GM12878 (cell line): ENCODE results near the gene GADL1. TPM values are rescaled to one million over a fixed set of nuclear protein-coding genes. Genes with fewer than 3 reads are reported as not detected.

ENCODE experiments used
- ATAC-seq: fragments of 200-7000 bp; cut with Tn5 transposase; 3 replicates; pipeline ENCODE4 v1.9.1; 2020; ENCODE audit warnings: mild to moderate bottlenecking, moderate library complexity
- BruUV-seq: library from RNA; stranded (reverse); fragments of 400-500 nt; replicated peaks from 2 replicates; lab custom pipeline; 2021; lab: Mats Ljungman, UMichigan
- CTCF ChIA-PET: fragments of 300-600 bp; sonication (Branson Sonifier 250); formaldehyde crosslinking; extraction: SDS; loops from one replicate; lab custom pipeline; 2021; ENCODE audit warnings: inconsistent platforms; lab: Yijun Ruan, JAX
- POLR2A ChIA-PET: fragments of 350-600 bp; formaldehyde crosslinking; extraction: SDS; loops from one replicate; lab custom pipeline; 2021; ENCODE audit warnings: inconsistent platforms; lab: Charles Lee
- RAD21 ChIA-PET: fragments of 300-600 bp; sonication (Branson Sonifier 250); formaldehyde crosslinking; loops from one replicate; lab custom pipeline; 2023; ENCODE audit warnings: antibody characterized with exemption; ENCODE audit not compliant: unreplicated experiment; lab: Charles Lee
- SMC1A ChIA-PET: fragments of 300-600 bp; sonication (Branson Sonifier 250); formaldehyde crosslinking; loops from one replicate; lab custom pipeline; 2023; ENCODE audit not compliant: unreplicated experiment, uncharacterized antibody; lab: Charles Lee
- DNase-seq: peaks from one replicate; pipeline ENCODE4 v3.0.0-alpha.2; 2011; ENCODE audit warnings: low read depth, low spot score
- FAIRE-seq: peaks from 3 replicates; lab custom pipeline; 2011; peaks lifted over from hg19 to GRCh38; lab: Jason Lieb, UNC
- H2AFZ ChIP-seq: 2 replicates; pipeline ENCODE4 v1.6.0; 2011; ENCODE audit warnings: low read depth, low read length, control low read depth; ENCODE audit not compliant: control insufficient read depth
- H3K27ac ChIP-seq: 2 replicates; pipeline ENCODE4 v1.5.1; 2011; ENCODE audit warnings: control low read depth; ENCODE audit not compliant: control insufficient read depth, insufficient read depth
- H3K27me3 ChIP-seq, 2 experiments: replicated peaks in 1 of 2; 2 replicates each; pipeline versions ENCODE4 v1.6.0 to v1.6.1; 2011; ENCODE audit warnings: low read length in 1 of 2; ENCODE audit not compliant: control insufficient read depth in 2 of 2, insufficient read depth in 2 of 2
- H3K36me3 ChIP-seq, 2 experiments: 2 replicates each; pipeline ENCODE4 v1.5.1; 2011; ENCODE audit warnings: low read length in 1 of 2; ENCODE audit not compliant: control insufficient read depth in 2 of 2, insufficient read depth in 2 of 2
- H3K4me1 ChIP-seq: 2 replicates; pipeline ENCODE4 v1.6.1; 2011; ENCODE audit warnings: mild to moderate bottlenecking, low read length, moderate library complexity, mixed read lengths; ENCODE audit not compliant: control insufficient read depth, insufficient read depth
- H3K4me2 ChIP-seq: 2 replicates; pipeline ENCODE4 v1.6.0; 2011; ENCODE audit warnings: control low read depth; ENCODE audit not compliant: control insufficient read depth, insufficient read depth
- H3K4me3 ChIP-seq: fragments of 200-600 bp; sonication (generic); 2 replicates; pipeline ENCODE4 v1.5.1; 2016
- H3K79me2 ChIP-seq: 2 replicates; pipeline ENCODE4 v1.6.0; 2011; ENCODE audit warnings: low read length; ENCODE audit not compliant: control insufficient read depth, insufficient read depth
- H3K9ac ChIP-seq: 2 replicates; pipeline ENCODE4 v1.8.0; 2011; ENCODE audit warnings: low read length, control low read depth, mixed read lengths; ENCODE audit not compliant: control insufficient read depth, insufficient read depth
- H3K9me3 ChIP-seq: replicated peaks from 3 replicates; pipeline ENCODE4 v1.5.1; 2011; ENCODE audit warnings: mild to moderate bottlenecking, low read length; ENCODE audit not compliant: control insufficient read depth, insufficient read depth
- H4K20me1 ChIP-seq: 2 replicates; pipeline ENCODE4 v1.6.0; 2011; ENCODE audit not compliant: control insufficient read depth, insufficient read depth
- CBX5 ChIP-seq: sonication (generic); IDR thresholded peaks from 2 replicates; pipeline ENCODE4 v1.6.1; 2016; ENCODE audit warnings: low read depth, moderate library complexity, mild to moderate bottlenecking, inconsistent platforms
- CHD2 ChIP-seq: IDR thresholded peaks from 2 replicates; pipeline ENCODE4 v1.6.1; 2011; ENCODE audit warnings: low read depth, low read length, improper control_type of control experiment, borderline replicate concordance
- HDAC6 ChIP-seq: fragments of 200-600 bp; sonication (generic); IDR thresholded peaks from one replicate; pipeline ENCODE4 v1.8.0; 2017; ENCODE audit warnings: antibody characterized with exemption; ENCODE audit not compliant: unreplicated experiment
- REST ChIP-seq: IDR thresholded peaks from 2 replicates; pipeline ENCODE4 v1.6.1; 2012; ENCODE audit warnings: mild to moderate bottlenecking, low read depth, low read length
- SKIL ChIP-seq: fragments of 450-650 bp; IDR thresholded peaks from 2 replicates; pipeline ENCODE4 v1.6.1; 2017; ENCODE audit warnings: mild to moderate bottlenecking, low read depth, inconsistent platforms; ENCODE audit not compliant: poor library complexity, severe bottlenecking
- WGBS: methylation state at CpG from one replicate; pipeline ENCODE4 v1.1.6; 2016; ENCODE audit warnings: low lambda C conversion rate; ENCODE audit not compliant: insufficient replicate concordance, insufficient coverage; ENCODE audit errors: missing lambda C conversion rate; 5-methylcytosine and 5-hydroxymethylcytosine counted together
- in situ Hi-C: fragments of 300-500 bp; cut with MboI; formaldehyde crosslinking; loops from 9 replicates; pipeline ENCODE4 v1.14.3; 2018; ENCODE audit warnings: mixed read lengths
- intact Hi-C: fragments of 100-400 bp; cut with micrococcal nuclease; formaldehyde crosslinking; loops from one replicate; pipeline ENCODE4 v1.14.2; 2022; ENCODE audit not compliant: unreplicated experiment
- polyA plus RNA-seq, 11 experiments: library from polyadenylated mRNA; depleted of rRNA in 4 of 11; unstranded in 6 of 11; stranded (reverse) in 5 of 11; fragments of >200 nt; fragmentation: Nextera tagmentation in 4 of 11; fragmentation: Illumina TruSeq in 1 of 11; extraction: Ambion mirVana in 4 of 11; extraction: Trizol in 1 of 11; gene quantifications; 1 replicate in 1 of 11; 2 replicates in 10 of 11; pipeline versions ENCODE4 v1.2.1 to v1.2.3, GENCODE V29; 2011 to 2016; ENCODE audit warnings: inconsistent platforms in 2 of 11, missing spikeins in 2 of 11, low read depth in 1 of 11
- total RNA-seq, 4 experiments: library from RNA; depleted of rRNA in 3 of 4; stranded (reverse); fragments of >200 nt in 3 of 4; fragmentation: Illumina TruSeq in 1 of 4; extraction: Trizol in 1 of 4; gene quantifications; 2 replicates each; pipeline versions ENCODE4 v1.2.1 to v1.2.3, GENCODE V29; 2013 to 2021
- TF ChIP-seq, protein P1 (sequence below): fragments of 450-650 bp; formaldehyde crosslinking; IDR thresholded peaks from 2 replicates; pipeline ENCODE4 v1.4.0; 2022; ENCODE audit warnings: mild to moderate bottlenecking, moderate library complexity

GADL1 gene
- total and polyA plus RNA-seq, 10 of the 15 experiments (the other 5 are each of a cell fraction or from before 2014, with no cell fraction given), result 0.04 TPM; not detected in 9

- ATAC-seq, result no peak
- 23% methylated on average over 5 of the region's 5 CpGs for WGBS
- no peak overlapping the region for H3K27ac ChIP-seq
- no peaks in the 10 kb centered on the region for H3K4me1 ChIP-seq
- no peaks in the 10 kb centered on the region for H3K79me2 ChIP-seq
- in situ Hi-C loops (no loop called here), intact Hi-C loops (no loop called here)
- no peak for FAIRE-seq
- H3K27me3 ChIP-seq, result no peaks in the 10 kb centered on the region
- no peaks in the 10 kb centered on the region for H3K9me3 ChIP-seq
- no peak overlapping the region for H3K9ac ChIP-seq
- POLR2A ChIA-PET, result no interaction called here
- DNase-seq, result no peak
- H2AFZ ChIP-seq, result no peak overlapping the region
- SMC1A ChIA-PET, result no interaction called here
- no peaks in the 10 kb centered on the region for H4K20me1 ChIP-seq
- no peaks in the 10 kb centered on the region for H3K36me3 ChIP-seq
- H3K4me3 ChIP-seq, result no peak overlapping the region
- RAD21 ChIA-PET, result no interaction called here
- CTCF ChIA-PET, result no interaction called here
- BruUV-seq, result no TSS peak
- no peak for TF ChIP-seq REST
- TF ChIP-seq, protein P1, sequence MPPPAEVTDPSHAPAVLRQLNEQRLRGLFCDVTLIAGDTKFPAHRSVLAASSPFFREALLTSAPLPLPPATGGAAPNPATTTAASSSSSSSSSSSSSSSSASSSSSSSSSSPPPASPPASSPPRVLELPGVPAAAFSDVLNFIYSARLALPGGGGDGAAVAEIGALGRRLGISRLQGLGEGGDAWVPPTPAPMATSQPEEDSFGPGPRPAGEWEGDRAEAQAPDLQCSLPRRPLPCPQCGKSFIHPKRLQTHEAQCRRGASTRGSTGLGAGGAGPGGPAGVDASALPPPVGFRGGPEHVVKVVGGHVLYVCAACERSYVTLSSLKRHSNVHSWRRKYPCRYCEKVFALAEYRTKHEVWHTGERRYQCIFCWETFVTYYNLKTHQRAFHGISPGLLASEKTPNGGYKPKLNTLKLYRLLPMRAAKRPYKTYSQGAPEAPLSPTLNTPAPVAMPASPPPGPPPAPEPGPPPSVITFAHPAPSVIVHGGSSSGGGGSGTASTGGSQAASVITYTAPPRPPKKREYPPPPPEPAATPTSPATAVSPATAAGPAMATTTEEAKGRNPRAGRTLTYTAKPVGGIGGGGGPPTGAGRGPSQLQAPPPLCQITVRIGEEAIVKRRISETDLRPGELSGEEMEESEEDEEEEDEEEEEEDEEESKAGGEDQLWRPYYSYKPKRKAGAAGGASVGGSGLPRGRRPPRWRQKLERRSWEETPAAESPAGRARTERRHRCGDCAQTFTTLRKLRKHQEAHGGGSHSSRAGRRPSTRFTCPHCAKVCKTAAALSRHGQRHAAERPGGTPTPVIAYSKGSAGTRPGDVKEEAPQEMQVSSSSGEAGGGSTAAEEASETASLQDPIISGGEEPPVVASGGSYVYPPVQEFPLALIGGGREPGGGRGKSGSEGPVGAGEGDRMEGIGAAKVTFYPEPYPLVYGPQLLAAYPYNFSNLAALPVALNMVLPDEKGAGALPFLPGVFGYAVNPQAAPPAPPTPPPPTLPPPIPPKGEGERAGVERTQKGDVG (CRISPR knock-in tag), result no peak
- TF ChIP-seq SKIL, result no peak
- TF ChIP-seq HDAC6, result no peak
- no peak for TF ChIP-seq CHD2
- TF ChIP-seq CBX5, result no peak
- TF ChIP-seq, all 136 proteins: peak for 0
- no peak overlapping the region for H3K4me2 ChIP-seq
These were observed 30.3 kb downstream of the GADL1 start for GRCh38 chr3:30864132-30864531.
